ENCODE measurements around the gene EIF2B5.
"Not testable (repeated sequence)": the region's sequence is repeated elsewhere in the genome, so short reads cannot be mapped to it uniquely, and the experiment has no call there.

EIF2B5 gene

GRCh38 chr3:184148076-184148475 is 12.9 kb downstream of the EIF2B5 start:
- no peak for DNase-seq

GRCh38 chr3:184149123-184149522 is 14.0 kb downstream of the EIF2B5 start:
- no peak for DNase-seq

DNA sequence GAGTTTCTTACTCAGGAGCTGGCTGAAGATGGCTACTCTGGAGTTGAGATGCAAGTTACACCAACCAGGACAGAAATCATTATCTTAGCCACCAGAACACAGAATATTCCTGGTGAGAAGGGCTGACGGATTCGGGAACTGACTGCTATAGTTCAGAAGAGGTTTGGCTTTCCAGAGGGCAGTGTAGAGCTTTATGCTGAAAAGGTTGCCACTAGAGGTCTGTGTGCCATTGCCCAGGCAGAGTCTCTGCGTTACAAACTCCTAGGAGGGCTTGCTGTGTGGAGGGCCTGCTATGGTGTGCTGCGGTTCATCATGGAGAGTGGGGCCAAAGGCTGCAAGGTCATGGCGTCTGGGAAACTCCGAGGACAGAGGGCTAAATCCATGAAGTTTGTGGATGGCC is 14.6 kb downstream of the EIF2B5 start:
- DNase-seq: peak in 1 of 2 experiments; percentile 64

GRCh38 chr3:184154885-184155643 is 19.9 kb downstream of the EIF2B5 start, which contains the start of gene DVL3:
Gene DVL3 (plus strand): TSS chr3:184155377. CDS start chr3:184155636, 259 bp downstream.
- DNase-seq: peak; percentile 55 to 75

GRCh38 chr3:184155644-184156521 is 20.7 kb downstream of the EIF2B5 start:
- peak; percentile 39 to 56 for DNase-seq

- DNase-seq: peak; percentile 41 to 83
Measured at GRCh38 chr3:184156522-184156955, 21.4 kb downstream of the EIF2B5 start.

DNA sequence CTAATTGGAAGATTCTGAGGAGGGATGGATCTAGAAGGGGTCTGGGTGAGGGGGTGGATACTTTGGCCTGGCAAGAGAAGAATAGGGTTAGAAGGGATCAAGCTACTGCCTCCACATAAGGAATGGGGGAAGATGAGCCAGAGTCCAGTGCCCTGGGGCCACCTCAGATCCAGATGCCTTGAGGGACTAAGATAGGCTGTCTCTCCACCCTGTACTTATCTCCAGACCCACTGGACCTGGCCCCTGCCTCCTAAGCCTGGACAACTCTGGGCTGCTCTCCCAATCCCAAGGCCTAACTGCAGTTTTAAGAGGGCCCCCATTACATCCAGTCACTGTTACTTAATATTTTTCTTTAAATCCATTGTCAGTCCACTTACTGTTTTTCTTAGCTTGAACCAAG is 22.0 kb downstream of the EIF2B5 start:
- DNase-seq: no peak

- no peak for DNase-seq
Measured at GRCh38 chr3:184158404-184158803, 23.2 kb downstream of the EIF2B5 start.

GRCh38 chr3:184160456-184160855 is 25.3 kb downstream of the EIF2B5 start:
- DNase-seq: no peak

- not testable (repeated sequence) for DNase-seq
Measured at GRCh38 chr3:184162571-184163070, 27.5 kb downstream of the EIF2B5 start.

- DNase-seq: no peak
Measured at GRCh38 chr3:184164648-184165330, 29.6 kb downstream of the EIF2B5 start.

DNA sequence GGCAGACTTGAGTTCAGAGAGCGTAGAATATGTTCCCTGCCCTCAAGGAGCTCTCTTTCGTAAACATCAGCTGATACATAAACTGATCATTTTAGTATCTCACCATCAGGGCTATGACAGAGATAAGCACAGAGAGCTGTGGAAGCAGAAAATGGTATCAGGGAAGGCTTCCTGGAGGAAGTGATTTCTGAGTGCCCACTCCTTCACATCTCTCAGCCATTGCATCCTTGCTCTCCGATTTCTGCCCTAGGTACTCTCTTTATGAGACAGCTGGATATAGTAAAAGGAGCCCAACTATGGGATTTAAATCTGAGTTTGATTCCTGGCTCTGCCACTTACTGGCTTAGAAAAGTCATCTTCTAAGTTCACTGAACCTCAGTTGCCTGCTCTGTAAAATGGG is 30.4 kb downstream of the EIF2B5 start:
- no peak for DNase-seq

DNA sequence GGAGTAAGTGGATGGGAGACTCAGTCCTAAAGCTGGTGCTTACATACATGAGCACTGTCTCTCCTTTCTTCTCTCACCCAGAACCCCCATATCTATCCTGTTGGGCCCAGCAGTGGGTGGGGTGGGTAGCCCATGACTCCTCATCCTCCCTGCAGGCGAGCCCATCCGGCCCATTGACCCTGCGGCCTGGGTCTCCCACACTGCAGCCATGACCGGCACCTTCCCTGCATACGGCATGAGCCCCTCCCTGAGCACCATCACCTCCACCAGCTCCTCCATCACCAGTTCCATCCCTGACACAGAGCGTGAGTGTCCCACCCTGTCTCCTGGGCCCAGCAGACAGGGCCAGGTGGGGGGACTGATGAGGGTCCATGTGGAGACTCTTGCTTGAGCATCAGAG is 31.5 kb downstream of the EIF2B5 start:
- DNase-seq: no peak

DNA sequence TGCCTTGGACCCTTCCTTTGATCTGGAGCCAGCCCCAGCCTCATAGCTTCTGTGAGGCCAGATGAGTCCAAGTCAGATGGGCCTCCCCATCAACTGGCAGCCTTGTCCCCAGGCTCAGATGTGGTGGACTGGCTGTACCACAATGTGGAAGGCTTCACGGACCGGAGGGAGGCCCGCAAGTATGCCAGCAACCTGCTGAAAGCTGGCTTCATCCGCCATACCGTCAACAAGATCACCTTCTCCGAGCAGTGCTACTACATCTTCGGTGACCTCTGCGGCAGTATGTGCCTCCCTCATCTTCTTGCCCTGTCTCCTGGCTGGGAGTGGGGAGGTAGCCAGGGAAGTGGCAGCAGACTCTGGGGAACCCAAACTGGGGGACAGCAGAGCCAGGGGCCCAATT is 32.6 kb downstream of the EIF2B5 start:
- no peak for DNase-seq

DNA sequence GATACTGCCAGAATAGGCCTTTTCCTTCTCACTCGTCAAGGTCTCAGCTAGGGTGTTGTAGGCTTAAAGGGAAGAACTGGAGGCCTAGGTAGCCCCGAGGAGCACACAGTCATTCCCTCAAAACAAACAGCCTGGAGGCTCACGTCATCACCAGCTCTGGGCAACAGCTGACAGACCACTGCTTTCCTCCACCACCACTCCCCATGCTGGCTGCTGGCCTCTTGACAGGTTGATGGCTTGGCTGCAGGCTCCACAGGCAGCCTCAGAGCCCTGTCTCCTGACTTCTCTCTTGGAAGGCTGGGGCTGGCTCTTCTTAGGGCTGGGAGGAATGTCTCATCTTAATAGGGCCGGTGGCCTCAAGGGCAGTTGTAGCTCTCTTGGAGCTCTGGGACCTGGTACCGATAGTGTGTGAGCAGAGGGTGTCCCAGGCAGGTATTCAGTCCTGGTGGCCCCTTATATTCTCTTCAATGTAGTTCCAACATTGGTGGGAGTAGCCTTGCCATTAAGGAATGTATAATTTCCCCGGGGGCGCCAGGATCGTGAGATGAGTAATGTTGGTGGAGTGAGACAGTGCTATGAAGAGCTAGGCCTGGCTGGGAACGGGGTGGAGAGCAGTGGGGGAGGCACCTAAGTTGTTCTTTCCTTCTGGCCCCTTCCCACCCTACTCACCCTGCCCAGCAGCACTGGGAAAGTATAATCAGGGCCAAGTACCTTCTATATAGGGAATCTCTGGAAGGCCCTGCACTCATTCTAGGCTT is 33.4 kb downstream of the EIF2B5 start:
- no peak for DNase-seq

DNA sequence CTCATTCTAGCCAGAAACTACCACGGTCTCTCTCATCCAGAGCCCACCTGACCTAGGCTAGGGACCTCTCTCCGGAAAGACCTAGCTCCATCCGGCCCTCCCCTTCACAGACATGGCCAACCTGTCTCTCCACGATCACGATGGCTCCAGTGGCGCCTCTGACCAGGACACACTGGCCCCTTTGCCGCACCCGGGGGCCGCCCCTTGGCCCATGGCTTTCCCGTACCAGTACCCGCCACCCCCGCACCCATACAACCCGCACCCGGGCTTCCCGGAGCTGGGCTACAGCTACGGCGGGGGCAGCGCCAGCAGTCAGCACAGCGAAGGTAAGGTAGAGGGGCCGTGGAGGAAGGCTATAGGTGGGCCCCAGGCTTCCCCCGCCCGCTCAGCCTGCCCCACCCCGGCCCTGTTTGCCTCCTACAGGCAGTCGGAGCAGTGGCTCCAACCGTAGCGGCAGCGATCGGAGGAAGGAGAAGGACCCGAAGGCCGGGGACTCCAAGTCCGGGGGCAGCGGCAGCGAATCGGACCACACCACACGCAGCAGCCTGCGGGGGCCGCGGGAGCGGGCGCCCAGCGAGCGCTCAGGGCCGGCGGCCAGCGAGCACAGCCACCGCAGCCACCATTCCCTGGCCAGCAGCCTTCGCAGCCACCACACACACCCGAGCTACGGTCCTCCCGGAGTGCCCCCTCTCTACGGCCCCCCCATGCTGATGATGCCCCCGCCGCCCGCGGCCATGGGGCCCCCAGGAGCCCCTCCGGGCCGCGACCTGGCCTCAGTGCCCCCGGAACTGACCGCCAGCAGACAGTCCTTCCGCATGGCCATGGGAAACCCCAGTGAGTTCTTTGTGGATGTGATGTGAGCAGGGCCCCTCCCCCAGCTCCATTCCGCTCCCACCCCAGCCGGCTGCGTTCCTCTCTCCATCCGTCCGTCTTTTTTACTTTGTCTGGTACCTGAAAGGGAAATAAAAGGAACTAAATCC is 35.0 kb downstream of the EIF2B5 start:
- DNase-seq: no peak

GRCh38 chr3:184171562-184171961 is 36.4 kb downstream of the EIF2B5 start:
- no peak for DNase-seq

- no peak for DNase-seq
Measured at GRCh38 chr3:184172681-184173373, 37.7 kb downstream of the EIF2B5 start.

DNA sequence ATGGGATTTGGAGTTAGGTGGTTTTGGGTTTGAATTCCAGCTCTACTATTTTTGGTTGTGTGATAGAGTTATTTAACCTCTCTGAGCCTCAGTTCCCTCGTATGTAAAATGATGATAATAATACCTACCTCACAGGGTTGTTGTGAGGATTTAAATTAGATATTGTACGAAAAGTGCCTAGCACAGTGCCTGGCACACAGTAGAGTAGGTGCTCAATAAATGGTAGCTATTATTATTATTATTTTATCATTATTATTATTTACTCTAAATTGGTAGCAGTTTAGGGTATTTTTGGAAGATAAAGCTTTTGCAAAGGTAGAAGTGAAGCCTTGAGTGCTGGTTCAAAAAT is 38.2 kb downstream of the EIF2B5 start:
- no peak for DNase-seq

GRCh38 chr3:184174284-184174645 is 39.1 kb downstream of the EIF2B5 start:
- no peak for DNase-seq

All from NCI-H524 (cell line).